ENCODE measurements around the gene EFNA2.

The EFNA2 gene

DNA sequence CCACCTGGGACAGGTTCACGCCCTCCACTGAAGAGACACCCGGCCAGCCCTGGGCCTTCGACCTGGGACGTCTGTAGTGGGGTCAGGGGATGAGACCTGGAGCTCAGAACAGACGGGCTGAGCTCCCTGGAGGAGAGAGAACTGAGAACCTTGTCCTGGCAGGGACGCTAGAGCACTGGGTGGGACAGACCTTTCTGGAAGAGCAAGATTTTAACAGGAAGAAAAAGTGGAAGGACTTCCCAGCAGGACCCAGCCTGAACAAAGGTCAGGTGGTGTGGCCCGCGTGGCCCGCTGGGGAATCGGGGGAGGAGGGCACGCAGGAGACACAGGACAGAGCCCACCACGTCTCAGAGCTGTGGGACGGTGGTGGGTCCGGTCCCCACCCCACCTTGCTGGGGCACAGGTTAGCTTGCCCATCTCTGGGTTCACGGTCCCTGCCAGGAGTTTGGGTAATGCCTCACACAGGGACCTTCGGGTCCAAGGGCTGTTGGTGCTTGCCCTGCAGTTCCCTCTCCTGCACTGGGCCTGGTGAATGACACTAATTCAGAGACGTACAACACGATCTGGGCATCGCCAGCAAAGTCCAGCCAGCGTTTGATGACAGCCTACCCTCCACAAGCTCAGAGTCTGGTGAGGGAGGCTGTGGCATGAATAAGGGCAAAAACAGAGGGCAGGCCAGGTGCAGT is 1.2 kb upstream of the EFNA2 start:
- no peak for DNase-seq (ENCODE audit: low read depth, low spot score)

DNA sequence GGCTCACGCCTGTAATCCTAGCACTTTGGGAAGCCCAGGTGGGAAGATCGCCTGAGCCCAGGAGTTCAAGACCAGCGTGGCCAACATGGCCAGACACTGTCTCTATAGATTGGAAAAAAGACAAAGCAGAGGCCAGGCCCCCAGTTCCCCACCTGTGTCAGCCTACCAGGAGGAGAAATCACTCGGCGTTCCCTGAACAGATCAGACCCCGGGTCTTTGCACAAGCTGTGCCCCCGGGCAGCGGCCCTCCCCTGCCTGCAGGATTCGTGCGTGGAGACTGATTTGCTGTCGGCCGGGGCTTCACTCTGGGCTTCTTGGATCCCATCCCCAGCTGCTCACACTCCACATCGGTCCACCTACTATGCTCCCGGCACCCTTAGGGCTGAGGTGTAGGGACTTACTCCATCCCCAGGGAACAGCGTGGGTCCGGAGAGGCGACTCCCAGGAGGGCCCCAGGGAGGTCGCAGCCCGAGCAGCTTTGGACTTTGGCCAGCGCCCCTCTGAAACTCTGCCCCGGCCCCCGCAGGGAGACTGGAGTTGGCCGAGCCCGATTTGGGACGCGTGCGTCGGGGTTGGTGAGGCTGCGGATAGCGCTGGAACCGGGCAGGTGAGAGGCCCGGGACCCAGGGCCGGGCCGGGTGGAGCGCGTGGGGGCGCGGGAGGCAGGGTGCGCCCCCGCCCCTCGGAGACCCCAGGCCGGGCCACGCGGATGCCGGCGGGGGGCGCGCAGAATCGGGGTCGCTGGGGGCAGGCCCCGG is 515 bp upstream of the EFNA2 start:
- DNase-seq (ENCODE audit: low read depth, low spot score) = no peak

DNA sequence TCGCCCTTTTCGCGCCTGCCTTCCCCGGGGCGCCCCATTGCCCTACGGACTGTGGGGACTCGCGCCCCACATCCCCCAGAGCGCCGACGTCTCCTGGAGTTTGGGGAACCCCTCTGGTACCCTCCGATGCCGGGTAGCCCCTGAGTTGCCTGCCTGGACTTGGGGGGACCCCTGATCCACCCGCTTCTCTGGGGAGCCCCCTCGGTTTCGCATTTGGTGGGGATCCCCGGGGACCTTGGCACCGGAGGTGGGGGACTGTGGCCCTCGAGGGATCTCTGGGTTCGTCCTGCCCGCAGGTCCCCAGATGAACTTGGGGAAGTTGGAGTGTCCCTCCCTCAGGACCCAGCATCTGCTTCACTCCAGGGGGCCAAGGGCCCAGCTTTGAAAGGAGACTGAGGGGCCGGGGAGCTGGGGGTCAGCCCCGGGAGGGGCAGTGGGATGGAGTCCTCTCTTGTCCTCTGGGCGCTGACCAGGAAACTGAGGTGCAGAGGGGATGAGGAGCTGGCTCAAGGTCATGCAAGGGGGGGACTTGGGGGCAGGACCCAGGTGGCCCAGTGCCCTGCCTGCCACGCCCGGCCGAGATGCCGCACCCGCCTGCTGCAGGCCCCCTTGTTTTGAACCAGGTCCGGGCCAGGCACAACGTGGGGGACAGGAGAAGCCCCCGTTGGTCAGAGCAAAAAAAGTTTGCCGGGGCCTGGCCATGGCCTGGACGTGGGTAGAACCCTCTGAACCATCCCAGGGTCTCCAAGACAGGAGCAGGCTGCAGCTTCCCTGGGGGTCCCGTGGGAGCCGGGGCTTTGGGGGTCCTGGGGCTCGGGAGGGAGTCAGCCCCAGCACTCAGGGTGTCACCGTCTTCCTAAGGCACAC is 1.0 kb downstream of the EFNA2 start:
- DNase-seq (ENCODE audit: low read depth, low spot score) = no peak

DNA sequence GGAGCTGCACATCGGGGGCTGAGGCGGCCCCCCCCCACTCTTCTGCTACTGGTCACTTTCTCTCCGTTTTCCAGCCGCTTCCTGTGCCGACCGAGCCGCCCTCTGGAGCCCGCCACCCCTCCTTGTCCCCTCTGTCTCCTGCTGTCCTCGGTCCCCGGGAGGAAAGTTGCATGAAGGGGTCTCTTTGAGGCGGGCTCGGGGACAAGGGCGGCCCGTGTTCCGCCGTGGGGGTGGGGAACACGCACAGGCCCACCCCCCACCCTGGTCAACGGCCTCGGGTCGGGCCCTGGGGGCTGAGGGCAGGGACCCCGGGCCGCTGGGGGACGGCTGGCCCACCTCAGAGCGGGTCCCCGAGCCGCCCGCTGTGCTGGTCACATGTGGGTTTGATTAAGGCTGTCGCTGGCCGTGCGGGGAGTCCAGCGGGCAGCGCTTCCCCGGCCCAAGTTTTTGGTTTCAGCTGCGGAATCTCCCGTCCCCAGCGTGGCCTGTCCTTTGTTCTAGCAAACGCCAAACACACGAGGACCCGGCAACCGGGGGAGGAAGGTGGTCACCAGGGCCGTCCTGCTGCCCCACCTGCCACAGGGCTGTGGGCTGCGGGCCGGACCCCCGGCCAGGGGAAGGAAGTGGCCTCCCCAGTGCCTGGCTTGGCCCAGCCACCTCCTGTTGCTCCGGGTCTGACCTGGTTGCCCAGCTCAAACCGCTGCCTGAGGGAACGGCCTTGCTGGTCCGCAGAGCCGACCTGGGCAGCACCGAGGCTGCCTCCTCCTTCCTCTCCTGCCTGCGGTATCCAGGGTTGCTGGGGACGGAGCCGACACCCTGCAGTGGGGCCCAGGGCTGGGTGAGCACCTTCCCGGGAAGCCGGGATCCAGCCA is 1.9 kb downstream of the EFNA2 start:
- DNase-seq (ENCODE audit: low read depth, low spot score) = no peak

DNA sequence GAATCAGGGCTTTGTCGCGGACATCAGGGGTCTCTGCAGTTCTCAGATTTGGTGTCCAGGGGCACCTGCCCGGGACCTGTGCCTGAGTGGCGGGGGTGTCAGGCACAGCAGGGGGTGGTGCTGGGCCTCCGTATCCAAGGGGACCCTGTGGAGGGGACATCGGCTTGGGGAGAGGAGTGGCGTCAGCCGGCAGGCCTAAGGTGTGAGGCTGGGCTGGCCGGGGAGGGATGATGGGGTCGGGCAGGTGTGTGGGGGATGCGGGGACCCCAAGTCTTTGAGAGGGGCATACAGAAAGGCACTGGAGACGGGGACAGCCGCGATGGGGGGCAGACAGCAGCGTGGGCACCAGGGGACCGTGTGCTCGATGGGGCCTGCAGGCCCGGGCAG is 2.5 kb downstream of the EFNA2 start:
- DNase-seq (ENCODE audit: low read depth, low spot score) = no peak

DNA sequence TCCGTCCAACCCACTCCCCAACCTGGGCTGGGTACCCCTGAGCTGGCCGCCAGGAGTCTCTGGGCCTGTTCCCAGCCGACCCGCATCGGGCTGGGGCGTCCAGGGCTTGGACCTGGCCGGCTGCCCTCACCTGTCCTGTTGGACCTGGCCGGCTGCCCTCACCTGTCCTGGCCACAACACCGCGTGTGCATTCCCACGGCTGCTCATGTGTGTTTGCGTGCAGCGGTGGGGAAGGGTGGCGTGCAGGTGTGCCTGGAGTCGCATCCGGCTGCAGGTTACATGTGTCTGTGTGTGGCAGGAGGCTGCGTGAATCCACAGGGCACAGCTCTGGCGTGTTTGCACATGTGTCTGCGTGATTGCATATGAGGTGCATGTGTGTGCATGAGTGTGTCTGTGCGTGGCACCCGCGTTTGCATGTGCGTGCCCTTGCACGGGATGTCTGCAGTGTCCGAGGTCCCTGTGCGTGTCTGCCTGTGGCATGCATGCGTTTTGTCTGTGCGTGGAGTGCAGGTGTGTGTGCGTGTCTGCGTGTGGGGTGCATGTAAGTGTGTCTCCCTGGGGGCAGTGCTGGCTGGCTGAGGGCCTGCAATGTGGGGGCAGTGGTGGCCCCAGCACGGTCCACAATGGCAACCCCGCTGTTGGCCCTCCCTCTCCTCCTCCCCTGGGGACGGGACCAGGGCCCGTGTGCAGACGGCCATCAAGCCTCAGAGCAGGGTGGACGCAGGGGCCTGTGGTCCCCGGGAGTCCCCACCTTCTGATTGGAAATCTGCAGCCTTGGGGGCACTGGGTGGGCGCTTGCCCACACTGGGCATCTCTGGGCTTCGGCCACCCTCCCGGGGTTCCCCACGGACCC is 3.4 kb downstream of the EFNA2 start:
- DNase-seq (ENCODE audit: low read depth, low spot score) = no peak

DNA sequence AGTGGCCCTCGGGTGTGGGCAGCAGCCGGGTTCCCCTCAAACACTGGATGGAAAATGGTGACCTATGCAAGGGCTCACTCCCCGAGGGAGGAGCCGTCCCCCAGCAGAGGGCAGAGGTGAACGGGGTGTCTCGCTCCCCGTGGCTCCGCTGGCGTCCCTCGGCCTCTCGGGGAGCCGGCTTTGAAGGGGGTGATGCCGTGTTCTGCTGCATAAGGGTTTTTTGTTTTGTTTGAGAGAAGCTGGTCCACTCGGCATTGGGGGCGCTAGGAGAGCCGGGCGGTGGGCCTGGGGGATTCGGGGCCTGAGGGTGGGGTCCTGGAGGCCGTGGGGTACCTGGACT is 4.0 kb downstream of the EFNA2 start:
- no peak for DNase-seq (ENCODE audit: low read depth, low spot score)

DNA sequence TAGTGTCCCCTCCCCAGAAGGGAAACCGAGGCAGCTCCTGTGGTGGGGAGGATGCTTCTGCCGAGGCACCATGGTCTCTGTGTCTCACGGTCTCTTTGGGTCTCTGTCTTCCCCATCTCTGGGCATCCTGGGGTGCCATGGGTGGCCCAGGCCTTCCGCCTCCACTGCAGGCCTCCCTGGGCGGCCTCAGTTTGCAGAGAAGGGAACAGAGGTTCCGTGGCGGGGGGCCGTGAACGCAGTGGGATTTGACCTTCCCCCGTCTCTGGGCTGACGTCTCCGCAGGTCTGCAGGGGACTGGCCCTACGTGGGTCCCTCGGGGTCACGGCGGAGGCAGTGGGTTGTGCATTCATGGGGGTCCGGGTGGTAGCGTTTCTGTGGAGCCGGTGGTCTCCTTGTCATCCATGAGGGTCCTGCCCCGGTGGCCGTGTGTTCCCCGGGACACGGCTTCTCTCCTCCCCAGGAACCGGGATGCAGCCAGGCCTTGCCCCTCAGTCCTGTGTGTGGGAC is 4.6 kb downstream of the EFNA2 start:
- DNase-seq (ENCODE audit: low read depth, low spot score) = no peak

DNA sequence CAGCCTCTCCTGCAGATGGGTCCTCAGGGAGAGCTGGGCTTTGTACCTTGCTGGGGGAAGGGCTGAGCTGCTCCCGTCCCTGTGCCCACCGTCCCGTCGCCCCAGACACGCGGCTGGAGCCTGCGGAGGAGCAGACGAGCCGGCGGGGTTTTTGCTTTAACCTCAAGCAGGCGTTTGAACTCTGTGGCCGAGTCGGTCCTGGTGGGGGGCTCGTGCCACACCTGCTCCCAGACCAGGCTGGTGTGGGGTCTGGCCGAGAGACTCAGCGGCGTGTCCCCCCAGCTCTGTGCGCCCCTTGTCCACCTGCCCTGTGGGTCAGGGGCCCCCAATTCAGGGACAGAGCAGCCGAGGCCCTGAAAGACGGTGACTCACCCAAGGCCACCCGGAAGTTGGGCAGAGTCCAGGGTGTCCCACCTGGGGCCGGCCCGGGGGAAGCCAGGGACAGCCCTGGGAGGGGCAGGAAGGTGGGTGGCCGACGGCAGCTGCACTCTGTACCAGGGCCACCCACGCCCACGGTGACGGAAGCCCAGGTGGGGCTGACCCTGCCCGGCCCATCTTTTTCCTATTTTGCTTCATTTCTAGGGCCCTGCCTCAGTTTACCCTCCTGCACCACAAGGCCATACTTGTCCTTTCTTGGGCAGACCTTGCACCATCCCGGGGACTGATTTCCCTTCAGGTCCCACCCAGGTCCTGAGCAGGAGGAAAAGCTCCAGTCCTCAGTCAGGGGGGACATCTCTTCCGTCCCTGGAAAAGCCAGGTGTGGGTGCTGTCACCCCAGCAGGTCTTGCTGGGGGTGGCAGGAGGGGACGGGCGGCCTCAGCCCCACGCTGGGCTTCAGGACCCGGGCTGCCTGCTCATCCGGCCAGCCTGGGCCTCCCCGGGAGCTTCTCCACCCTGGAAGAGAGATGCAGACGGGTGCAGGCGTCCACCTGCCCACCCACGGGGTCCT is 5.3 kb downstream of the EFNA2 start:
- no peak for DNase-seq (ENCODE audit: low read depth, low spot score)

DNA sequence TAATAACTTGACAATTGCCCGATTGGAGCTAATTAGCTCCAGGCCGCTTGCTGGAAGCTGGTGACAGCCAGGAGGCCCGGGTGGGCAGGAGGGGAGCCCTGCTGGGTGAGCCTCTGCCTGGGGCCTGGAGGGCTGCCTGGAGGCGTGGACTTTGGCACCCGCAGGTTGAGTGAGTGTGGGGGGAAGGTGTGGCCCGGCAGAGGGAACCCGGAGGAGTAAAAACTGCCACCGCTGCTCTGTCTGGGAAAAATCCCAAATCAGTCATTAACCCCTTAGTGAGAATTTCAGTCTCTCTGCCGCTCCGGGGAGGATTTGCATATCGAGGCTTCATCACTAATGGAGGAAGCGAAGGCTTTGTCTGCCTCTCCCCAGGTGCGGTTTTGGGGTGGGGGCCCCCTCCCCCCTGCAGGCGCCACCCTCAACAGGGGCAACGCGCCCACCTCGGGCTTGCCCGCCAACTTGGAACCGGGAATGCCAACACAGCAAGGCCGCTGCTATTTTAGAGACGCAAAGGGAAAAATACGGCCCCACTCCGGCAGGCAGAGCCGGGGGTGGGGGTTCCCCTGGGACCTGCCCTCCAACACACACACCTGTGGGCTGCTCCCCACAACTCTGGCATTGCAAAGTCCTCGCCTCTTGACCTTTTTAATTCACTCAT is 6.2 kb downstream of the EFNA2 start:
- DNase-seq (ENCODE audit: low read depth, low spot score) = no peak

DNA sequence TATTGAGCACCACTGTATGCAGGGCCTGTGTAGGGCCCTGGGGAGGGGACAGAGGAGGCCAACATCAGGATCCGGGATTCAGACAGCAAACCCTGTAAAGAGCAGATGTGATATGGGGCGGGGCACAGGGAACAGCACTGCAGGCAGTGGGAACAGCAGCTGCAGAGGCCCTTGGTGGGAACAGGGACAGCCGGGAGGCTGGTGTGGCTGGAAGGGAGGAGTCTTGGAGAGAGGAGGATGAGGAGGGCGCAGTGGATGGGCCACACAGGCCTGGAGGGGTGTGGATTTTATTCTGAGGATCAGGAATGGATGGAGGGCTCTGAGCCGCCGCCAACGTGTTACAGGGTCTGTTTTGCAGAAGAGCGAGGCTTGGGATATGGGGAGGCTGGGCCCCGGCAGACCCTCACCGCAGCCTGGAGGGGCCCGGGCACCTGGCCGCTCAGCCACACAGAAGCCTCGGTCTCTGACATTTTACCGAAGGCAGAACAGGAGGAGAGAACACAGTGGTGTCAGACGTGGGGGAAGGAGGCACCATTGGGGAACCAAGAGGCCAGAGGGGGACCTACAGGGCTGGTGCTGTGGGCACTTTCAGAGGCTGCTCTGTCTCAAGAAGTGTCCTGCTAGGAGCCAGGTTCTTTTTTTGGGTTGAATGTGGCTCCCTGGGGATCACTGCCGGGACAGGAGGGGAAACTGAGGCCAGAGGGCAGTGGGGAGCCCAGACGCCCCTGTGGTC is 6.9 kb downstream of the EFNA2 start:
- DNase-seq (ENCODE audit: low read depth, low spot score) = no peak

DNA sequence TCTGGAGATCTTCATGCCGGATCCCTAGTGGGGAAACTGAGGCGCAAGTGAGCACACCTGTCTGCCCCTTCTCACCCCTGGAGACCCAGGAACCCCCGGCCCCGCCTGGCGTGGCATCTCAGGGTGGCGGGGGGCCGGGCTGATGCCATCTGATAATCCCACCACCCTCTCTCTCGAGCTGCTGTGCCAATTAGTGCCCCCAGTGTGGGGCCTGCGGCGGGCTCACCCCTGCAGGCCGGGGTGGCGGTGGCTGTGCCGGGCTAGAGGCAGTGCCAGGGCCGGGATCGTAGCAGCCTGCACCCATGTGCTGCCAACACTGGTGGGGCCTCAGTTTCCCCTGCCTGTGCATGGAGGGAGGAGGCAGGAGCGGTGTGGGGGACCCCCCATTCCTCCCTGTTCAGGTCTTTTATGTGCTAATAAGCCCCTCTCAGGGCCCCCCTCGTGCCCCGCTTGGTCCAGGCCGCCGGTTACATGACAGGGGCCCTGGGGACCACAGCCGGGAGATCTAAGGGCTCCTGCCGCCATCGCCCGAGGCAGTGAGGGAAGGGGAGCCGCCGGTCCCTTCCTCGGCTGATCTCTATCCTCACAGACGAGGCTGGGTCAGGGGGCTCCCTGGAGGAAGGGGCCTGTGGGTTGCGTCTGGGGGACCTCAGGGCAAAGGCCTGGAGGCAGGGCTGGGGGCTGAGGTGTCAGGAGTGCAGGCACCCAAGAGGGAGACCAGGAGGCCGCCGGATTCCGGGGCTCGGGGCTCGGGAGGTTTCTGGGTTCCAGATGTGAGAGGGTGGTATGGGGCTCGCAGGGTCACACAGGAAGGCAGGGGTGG is 8.3 kb downstream of the EFNA2 start:
- DNase-seq (ENCODE audit: low read depth, low spot score) = no peak

DNA sequence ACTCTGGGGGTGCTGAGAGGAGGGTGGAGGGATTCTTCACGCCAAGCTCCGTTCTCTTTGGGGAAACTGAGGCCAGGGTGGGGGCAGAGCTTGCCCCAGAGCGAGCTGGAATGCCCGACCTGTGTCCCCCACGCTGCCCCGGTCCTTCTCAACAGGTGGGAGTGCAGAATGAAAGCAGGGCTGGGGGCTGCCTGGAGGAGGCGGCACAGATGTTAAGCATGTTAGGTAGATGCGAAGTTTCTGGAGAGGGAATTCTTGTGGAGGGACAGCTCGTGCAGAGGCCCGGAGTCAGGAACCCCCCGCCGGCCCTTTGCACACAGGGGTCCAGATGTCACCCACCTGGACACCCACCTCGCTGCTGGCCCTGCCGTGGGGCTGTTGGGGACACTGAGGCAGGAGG is 9.0 kb downstream of the EFNA2 start:
- no peak for DNase-seq (ENCODE audit: low read depth, low spot score)

DNA sequence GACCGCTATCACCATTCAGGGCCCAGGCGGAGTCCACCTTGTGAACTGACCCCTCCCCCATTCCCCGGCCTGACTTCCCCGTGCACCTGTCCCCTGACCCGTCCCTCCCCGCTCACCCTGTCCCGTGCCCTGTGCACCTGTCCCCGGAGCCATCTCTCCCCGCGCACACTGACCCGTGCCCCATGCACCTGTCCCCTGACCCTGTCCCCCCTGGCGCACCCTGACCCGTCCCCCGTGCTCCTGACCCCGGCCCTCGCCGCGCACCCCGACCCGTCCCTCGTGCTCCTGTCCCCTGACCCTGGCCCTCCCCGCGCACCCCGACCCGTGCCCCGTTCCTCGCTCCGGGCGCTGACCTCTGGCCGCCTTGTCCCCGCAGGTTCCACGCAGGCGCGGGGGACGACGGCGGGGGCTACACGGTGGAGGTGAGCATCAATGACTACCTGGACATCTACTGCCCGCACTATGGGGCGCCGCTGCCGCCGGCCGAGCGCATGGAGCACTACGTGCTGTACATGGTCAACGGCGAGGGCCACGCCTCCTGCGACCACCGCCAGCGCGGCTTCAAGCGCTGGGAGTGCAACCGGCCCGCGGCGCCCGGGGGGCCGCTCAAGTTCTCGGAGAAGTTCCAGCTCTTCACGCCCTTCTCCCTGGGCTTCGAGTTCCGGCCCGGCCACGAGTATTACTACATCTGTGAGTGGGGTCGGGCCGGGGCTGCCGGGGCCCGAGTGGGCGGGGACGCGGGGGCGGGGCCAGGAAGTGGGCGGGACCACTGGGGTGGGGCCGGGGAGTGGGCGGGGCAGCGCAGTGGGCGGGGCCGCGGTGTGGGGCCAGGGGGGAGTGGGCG is 9.7 kb downstream of the EFNA2 start:
- DNase-seq (ENCODE audit: low read depth, low spot score) = no peak

DNA sequence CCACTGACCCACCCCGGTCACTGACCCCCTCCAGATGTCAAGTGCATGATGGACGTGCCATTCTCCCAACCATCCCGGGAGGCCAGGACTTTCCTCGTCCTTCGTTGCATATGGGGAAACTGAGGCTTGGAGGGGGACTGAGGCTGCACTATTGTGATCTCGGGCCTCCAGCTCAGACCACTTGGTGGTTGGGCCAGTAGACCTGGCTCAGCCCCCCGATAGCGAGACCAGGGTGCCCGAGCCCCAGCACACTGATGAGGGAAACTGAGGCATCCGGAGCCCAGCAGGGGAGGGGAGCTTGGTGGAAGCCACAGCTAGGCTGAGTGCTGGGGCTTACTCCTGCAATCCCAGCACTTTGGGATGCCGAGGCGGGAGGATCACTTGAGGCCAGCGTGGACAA is 10.4 kb downstream of the EFNA2 start:
- DNase-seq (ENCODE audit: low read depth, low spot score) = no peak

DNA sequence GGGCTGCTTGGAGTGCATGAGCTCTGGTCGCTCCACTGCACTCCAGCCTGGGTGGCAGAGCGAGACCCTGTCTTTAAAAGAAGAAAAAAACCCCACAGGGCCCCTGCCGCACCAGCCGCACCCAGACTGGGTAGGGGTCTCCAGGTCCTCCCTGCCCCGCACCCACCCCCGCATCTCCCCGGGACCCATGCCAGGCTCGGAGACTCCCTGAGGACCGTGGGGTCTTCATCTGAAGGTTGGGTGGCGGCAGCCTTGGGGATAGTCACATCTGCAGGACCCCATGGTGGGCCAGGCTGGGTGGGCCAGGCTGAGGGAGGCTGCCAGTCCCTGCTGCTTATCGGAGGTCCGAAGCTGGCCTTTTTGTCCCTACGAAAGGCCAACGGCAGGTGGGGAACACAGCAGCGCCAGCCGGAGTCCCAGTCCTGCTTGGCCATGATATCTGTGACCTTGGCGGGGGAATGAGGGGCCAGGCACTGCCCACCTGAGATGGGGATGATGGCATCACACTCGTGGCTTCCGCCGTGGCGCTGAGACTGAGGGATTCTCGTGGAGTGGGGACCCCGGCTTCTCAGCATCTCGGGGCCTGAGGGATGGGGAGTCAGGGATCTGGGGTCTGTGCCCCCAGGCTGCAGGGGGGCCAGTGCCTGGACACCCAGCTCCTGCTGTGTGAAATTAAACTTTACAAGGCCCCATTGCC is 11.1 kb downstream of the EFNA2 start:
- no peak for DNase-seq (ENCODE audit: low read depth, low spot score)
